ENCODE data around the gene PTCH2.
A peak's percentile ranks its signal among the peaks of the same experiment; 100 is the strongest.
"Not testable (repeated sequence)": the region's sequence is repeated elsewhere in the genome, so short reads cannot be mapped to it uniquely, and the experiment has no call there.

The PTCH2 gene

DNA sequence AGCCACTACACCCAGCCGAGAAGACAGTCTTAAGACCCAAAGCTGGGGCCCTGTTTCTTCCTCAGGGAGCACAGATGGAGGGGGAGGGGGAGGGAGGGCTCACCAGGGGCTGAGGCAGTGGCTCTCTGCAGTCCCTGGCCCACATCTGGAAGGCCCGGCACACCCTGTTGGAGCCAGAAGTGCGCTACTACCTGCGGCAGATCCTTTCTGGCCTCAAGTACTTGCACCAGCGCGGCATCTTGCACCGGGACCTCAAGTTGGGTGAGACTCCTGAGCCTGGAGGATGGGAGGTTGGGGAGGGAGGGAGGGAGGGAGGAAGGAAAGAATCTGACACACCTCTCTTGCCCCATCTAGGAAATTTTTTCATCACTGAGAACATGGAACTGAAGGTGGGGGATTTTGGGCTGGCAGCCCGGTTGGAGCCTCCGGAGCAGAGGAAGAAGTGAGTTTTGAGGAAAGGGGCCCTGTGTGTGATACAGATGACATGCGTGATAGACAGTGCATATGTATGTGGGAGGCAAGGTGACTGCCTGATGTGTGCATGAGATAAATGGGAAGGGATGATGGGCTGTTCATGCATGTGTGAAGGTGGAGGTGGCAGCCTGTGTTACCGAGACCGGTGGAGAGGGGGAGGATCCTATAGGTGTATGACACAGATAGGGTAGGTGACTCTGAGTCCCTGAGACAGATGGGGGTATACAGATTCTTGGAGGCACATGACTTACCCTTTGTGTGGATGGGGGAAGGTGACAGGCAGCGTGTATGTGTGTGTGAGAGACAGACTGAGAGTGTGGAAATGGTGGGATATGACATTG is 41.4 kb downstream of the PTCH2 start:
- peak; percentile 65 for DNase-seq

- peak; percentile 96 for DNase-seq
Observed at GRCh38 chr1:44799770-44800584, 43.1 kb downstream of the PTCH2 start, which contains the start of gene PLK3. PLK3 (plus strand) TSS chr1:44800377; CDS start chr1:44800464, 87 bp downstream.

GRCh38 chr1:44798481-44799365 is 44.3 kb downstream of the PTCH2 start:
- no peak for DNase-seq

DNA sequence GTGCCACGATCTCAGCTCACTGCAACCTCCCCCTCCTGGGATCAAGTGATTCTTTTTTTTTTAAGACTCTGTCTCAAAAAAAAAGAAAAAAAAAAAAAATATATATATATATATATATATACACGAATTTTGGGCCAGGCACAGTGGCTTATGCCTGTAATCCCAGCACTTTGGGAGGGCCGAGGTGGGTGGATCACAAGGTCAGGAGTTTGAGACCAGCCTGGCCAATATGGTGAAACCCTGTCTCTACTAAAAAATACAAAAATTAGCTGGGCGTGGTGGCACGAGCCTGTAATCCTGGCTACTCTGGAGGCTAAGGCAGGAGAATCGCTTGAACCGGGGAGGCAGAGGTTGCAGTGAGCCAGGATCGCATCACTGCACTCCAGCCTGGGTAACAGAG is 45.2 kb downstream of the PTCH2 start:
- not testable (repeated sequence) for DNase-seq

GRCh38 chr1:44792736-44793502 is 50.1 kb downstream of the PTCH2 start:
- no peak for DNase-seq

DNA sequence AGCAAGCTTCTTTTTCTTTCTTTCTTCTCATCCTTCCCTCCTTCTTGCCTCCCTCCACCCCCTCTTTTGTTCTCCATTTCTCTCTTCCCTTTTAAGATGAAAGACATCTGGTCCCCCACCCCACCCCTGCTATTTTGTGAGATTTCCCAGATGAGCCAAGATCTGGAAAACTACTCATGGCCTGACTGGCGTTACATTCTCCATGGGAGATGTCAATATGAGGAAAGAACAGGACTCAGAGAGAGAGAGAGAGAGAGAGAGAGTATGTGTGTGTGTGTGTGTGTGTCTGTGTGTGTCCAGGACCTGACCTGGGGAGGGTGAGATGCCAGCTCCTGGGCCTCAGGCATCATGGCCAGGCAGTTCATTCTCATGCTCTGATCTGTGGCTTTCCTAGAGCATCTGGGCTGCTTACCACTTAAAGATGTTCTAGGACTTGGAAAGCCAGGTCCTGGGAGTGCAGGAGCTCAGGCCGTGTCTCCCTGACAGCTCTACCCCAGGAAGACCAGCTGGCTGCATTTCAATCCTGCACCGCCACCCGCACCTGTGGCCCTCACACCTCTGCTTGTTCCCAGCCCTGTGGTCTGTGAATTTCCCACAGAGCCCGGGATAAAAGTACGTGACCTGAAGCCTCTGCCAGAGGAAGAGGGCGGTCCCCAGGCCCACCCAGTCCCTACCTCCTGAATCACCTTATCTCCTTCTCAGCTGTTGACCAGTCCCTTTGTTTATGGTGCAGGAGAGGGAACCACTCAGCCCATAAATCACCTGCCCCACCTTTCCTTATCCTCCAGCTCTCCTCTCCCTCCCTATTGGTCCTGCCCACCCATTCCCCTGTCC is 51.9 kb downstream of the PTCH2 start:
- no peak for DNase-seq

DNA sequence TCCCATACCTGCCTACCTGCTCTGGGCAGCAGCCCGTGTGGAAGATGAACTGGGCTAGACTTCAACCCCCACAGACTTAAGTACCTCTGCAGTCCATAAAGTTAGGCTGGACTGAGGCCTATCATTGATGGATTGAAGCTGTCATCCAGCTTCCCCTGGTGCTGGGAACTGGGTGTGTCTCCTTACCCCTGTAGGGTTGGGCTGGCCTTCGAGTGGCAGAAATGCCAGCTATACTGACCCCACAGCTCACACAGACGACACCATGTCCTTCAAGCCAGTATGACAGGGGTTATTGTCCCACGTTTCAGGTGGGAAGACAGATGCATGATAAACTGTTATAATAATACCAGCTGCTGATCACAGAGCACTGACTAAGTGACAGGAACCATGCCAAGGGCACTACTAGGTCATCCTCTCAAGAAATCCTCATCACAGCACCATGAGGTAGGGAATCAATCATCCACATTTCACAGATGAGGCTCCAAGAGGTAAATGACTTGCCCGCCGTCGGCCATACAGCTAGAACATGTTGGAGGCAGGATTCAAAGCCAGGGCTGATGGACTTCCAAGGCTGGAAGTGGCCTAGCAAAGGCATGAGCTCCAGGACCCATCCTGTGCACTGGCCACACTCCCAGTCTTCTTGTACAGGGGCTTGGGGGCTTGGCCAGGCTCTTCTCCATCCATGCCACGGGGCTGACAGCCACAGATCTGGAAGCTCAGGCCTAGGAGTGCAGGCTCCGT is 54.8 kb downstream of the PTCH2 start, which contains the start of gene BEST4:
TSS of gene BEST4 (minus strand) at position 51 of the 741 bp plus-strand sequence. CDS start 465 bp downstream, outside the sequence.
- no peak for DNase-seq

GRCh38 chr1:44787506-44787905 is 55.5 kb downstream of the PTCH2 start:
- DNase-seq, result no peak

DNA sequence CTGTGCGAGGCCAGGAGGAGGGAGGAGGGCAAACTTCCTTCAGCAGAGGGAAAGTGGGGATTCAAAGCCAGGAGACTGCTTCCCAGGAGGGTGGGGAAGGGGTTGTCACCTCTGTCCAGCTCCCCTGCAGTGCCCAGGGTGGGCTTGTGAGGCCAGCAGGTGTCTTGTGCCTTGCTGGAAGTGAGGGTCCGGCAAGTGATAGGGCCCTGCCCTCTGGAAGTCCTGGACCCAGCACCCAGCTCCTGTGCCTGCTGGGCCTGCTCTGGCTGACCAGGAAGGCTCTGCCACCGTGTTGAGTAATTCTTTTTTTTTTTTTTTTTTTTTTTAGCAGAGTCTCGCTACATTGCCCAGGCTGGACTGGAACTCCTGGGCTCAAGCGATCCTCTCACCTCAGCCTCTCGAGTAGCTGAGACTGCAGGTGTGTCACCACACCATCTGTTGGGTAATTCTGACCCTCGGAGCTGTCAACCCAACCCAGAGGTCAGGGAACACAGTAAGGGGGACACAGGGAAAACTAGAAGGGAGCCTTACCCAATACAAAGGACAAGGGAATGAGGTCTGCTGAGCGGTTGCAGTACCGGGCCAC is 56.1 kb downstream of the PTCH2 start:
- DNase-seq, result no peak

DNA sequence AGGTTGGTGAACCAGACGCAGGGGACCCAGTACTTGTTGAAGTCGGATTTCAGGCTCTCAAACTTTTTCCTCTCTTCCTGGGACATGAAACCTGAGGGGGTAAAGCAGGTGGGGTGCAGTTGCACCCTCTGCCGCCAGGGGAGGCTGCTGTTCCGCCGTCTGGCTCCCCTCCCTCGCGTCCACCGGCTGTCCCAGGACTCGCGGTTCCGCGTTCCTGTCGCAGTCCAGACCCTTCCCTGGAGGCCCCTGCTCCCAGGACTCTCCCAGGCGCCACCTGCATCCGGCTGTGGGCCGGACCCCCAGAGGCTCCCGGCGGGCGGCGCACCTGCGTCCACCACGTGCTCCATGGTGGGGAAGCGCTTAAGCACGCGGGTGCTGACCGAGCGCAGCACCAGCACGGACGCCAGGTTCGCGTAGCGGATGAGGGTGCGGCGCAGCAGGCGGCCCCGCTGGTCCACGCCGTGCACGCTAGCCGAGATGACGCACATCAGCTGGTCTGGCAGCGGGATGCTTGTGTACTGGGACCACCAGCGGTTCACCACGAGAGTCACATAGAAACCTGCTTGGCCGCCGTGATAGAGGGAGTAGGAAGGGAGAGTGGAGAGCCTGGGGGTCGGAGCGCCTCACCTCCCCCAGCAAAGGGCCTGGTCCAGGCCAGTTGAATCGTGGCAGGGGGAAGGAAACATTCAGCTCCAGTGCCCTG is 56.8 kb downstream of the PTCH2 start:
- peak; percentile 59 for DNase-seq

DNA sequence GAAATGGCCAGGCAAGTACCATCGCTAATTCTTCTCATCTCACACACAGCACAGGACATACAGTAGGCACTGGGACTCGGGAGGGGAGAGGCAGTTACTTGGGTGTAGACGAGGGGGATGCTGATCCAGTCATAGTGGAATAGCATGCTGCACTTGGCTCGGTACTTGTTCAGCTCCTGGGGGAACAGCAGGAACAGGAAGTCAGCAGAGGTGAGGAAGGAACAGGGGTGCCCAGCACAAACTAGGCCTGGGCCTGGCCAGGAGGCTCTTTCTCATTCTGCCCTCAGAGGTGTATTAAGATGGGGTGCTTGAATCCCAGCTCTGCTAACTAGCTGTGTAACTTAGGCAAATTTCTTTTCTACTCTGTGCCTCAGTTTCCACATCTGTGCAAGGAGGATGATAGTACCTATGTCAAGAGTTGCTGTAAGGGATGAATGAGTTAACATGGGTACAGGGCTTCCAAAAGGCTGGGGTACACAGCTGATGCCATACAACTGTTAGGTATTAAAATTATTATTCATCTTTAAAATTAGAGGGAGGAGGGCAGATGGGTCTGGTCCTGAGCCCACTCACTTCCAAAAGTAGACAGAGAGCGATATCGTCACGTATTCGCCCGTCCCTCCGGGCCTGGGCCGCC is 57.4 kb downstream of the PTCH2 start:
- DNase-seq, result no peak

DNA sequence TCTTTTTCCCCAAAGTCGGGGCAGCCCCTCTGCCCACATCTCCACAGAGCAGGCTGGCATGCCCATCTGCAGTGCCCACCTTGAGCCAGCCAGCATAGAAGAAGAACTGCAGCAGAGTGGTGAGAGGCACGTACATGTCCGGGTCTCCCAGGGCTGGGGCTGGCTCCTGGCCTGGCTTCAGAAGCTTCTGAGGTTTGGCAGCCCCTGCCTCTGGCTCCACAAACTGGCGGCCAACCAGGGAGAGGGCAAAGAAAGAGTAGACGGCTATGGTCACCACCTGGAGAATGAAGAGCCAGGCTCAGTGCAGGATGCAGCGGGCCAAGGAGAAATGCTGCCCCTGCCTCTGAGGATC is 58.0 kb downstream of the PTCH2 start:
- DNase-seq, result no peak

DNA sequence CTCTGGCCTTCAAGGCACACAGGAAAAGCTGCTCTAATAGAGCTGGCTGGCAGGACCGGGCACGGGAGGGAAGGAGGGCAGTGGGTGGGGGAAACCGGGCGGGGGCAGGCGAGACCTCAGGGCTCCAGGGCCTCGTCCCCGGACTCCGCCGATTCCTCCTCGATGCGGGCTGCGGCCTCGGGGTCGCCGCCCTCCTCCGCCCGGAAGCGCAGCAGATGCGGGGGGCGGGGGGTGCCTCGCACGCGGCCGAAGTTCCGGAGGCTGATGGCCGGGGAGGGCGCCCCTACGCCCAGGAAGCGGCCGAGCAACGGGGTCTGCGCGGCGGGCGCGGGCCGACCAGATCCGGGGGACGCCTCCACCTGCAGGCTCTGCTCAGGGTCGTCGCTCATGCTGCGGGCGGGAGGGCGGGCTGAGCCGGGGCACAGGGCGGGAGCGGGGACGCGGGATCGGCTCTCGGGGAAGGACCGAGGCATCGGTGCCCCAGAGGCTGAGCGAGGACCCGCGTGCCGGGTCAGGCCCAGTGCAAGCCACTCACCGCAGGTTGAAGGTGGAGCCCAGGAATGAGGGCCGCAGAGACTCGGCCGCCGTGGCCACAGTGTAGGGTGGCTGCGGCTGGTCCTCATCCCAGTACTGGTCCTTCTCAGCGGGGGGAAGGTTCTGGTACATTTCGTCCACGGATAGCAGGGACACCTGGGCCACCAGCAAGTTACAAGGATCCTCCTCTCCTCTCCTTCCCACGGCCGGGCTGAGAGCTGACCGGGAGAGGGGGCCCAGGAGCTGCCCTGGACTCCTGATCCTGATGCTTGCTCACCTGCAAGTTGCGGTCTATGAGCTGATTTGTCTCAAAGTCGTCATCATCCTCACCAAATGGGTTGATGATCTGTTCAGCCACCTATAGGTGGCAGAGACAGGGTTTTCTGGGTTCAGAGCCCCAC is 58.7 kb downstream of the PTCH2 start:
- DNase-seq, result no peak

DNA sequence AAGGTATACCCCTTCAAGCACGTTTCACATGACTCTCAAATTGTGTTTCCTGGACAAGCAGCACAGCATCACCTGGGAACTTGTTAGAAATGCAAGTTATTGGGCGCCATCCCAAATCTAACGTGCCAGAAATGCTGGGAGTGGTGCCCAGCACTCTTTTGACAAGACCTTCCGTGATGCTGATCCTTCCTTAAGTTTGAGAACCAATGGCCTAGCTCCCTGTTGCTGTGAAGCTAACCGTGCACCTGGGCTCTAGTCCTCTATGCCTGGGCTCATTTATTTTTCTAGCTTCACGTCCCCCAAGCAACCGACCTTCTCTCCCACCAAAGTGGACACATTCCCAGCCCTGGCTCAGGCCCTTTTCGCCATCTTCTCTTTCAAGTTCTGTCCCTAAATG is 59.4 kb downstream of the PTCH2 start:
- DNase-seq, result no peak

GRCh38 chr1:44780583-44781121 is 62.4 kb downstream of the PTCH2 start:
- no peak for DNase-seq

DNA sequence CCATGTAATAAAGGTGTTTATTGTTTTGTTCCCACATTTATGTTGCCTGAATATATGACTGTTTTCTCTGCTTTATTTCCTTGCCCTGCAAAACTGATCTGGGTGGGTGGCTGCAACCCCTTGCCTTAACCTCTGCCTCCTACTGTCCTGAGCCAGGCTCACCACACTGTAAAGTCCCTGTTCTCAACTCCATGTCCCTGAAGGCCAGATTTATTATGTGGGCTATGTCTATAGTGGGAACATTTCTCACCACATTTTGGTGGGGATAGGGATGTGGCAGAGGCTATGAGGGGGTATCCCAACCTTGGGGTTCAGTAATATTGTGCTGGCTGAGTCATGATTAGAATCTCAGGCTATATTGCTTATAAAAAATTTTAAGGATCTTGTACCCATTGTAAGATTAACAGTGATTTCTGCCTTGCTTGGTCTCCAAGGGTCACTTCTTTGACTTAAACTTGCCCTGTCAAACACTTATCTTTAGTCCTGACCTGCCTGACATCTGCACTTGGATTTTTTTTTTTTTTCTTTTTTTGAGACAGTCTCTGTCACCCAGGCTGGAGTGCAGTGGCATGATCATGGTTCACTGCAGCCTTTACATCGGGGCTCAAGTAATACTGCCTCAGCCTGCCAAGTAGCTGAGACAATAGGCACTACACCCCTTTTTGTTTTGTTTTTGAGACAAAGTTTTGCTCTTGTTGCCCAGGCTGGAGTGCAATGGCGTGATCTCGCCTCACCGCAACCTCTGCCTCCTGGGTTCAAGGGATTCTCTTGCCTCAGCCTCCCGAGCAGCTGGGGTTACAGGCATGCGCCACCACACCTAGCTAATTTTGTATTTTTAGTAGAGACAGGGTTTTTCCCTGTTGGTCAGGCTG is 64.1 kb downstream of the PTCH2 start:
- no peak for DNase-seq

All from NCI-H1694 (cell line).